ENCODE results near the gene TMED7.

TMED7 gene

GRCh38 chr5:115627295-115627865, 1.5 kb upstream of the TMED7 start:
- no peak for DNase-seq (ENCODE audit: low read depth in 2 of 2)

DNA sequence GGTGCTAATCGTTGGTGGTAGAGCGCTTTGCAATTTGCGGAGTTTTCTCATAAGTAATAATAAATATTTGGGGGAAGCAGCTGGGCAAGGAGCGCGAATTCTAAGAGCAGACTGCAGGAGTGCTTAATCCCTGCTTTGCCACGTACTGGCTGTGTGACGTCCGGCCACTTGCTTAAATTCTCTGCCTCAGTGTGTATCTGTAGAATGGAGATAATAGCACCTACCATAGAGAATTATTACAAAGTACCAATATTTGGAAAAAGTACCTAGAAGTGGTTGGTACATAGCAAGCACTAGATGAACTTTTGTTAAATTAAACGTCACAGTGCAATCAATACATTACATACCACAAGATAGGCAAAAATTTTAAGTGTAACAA, 598 bp upstream of the TMED7 start:
- DNase-seq (ENCODE audit: low read depth in 2 of 2) = no peak

DNA sequence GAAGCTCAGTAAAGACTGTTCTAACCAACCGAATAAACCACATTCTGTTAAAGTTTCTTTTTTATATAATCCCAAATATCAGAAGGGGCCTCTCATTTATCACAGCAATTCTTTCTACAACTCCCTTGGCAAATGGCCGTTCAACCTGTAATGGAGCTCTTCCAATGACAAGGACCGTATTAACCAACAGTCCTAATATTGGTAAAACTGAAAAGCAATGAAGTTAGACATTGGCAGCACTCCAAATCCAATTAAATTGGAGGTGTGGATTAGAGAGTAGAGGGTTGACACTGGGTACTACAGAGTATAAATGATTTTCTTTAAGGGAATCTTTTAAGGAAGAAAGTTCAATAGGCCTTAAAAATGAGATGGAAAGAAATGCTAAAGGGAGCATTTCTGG, 842 bp downstream of the TMED7 start:
- no peak for DNase-seq (ENCODE audit: low read depth in 2 of 2)

- no peak for DNase-seq (ENCODE audit: low read depth in 2 of 2)
Measured at GRCh38 chr5:115623658-115624057, 2.2 kb downstream of the TMED7 start.

DNA sequence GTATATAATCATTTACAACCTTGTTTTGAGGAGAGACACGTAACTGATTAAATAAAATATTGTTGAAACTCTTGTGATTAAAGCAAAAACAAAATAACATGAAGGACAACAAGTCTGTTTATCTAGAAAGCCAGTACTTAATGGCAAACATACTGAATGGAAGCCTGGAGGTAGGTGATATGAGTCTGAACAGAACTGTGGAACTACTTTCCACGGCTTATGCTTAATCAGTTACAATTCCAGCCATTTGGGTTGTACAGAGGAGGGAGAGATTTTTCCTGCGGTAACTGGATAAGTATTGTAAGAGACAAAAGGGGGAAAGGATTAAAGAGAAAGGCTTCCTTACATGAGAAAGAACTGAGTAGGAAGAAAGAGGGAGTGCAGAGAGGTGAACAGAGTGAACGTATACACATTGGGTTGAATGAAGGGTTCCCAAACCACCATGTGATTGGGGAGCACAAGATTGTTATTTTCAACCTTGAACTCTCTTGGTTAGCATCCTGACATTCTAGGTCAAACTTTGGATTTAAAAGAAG, 4.4 kb downstream of the TMED7 start:
- DNase-seq (ENCODE audit: low read depth in 2 of 2) = no peak

DNA sequence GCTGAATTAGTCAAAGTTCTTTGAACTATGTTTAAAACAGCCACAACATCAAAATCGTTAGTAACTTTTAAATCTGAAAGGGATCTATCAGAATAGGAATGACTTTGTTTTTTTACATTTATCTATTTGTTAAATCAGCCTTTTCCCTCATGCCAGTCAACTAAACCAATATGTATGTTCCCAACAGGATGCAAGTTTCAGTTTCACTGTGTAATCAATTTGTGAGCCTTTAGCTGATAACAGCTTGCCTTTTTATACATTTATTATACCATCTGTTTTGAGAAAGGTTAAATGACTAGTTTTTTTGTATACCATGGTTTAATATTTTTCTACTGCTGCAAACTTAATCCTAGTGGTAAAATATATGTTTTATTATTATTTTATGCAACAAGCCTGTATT, 8.9 kb downstream of the TMED7 start:
- no peak for DNase-seq (ENCODE audit: low read depth in 2 of 2)

GRCh38 chr5:115616472-115616871, 9.4 kb downstream of the TMED7 start:
- DNase-seq (ENCODE audit: low read depth in 2 of 2) = no peak

GRCh38 chr5:115611873-115612272, 14.0 kb downstream of the TMED7 start:
- DNase-seq (ENCODE audit: low read depth in 2 of 2) = no peak

DNA sequence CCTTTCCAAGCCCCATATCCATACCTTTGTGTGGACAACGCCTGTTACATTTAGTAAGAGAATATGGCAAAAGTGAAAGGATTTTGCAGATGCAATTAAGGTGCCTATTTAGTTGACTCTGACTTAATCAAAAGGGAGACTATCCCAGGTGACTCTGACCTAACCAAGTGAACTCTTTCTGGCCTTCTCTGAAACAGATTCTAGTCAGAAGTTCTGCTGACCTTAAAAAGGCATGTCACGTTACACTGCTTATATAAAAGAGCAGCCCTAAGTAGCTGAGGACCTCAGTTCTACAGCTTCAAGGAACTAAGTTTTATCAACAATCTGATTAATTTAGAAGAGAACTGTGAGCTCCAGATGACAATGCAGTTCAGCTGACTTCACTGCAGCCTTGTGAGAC, 17.9 kb downstream of the TMED7 start:
- no peak for DNase-seq (ENCODE audit: low read depth in 2 of 2)

- DNase-seq (ENCODE audit: low read depth in 2 of 2) = no peak
Measured at GRCh38 chr5:115605436-115605835, 20.4 kb downstream of the TMED7 start.

DNA sequence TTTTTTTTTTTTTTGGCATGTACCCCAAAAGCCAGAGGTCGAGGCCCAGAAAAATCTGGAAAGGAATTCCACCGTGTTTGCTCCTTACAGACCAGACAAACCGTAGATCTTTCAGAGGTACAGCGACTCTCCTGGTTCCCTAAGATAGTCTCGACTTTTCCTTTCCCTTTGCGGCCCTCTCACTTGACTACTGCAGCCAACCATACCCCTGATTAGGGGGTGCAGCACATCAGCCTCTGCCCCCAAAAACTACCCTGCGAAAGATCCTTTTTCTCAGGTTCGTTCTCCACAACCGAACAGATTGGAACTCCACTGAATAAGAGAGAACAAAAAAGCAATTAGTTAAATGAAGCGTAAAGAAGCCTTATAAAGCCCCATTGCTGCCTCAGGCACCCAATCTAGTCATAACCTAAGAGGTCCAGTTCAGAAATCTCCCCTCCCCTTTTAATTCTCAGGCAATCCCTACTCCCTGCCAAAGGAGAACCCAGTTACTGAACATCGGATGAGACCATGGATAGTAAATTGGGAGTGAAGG, 23.2 kb downstream of the TMED7 start:
- DNase-seq (ENCODE audit: low read depth in 2 of 2) = no peak

DNA sequence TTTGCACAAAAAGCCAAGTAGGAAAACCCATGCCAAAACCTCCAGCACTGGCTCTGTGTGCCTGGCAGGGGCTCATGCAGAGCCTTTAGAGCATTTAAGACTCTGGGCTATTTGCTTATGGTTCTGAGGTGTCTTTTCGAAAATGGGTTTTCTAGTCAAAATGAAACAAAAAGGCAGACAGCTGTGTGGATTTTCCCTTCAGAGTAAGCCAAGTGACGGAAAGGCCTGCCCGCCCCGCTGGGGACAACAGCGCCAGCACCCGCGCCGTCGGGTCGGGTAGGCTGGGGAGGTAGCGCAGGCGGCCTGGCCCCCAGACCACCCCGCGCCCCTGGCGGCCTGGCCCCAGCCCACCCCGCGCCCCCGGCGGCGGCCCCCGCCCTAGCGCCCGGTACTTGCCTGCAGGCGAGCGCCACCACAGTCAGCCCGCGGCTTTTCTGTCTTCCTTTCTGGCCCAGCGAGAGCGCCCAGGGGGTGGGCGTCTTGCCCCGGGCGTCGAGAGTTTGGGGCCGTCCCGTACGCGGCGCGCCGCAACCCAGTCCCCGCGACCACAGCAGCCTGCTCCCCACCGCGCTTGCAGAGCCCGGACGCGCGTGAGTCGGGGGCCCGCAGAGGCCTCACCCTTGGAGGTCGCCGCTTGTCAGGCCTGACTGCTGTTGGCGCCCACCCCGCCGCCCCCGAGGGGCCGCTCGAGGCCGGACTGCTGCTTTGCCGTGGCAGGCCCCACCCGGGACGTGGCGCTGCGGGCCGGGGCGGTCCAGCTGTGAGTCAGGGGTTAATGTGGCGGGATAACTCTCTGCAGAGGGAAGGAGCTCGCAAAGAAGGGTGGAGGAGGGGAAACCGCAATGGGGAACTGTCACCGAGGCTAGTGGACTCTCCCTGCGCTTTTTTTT, 23.9 kb downstream of the TMED7 start, which contains the start of gene TICAM2:
Gene TICAM2 (minus strand): TSS at position 779 of the 890 bp plus-strand sequence. CDS start 21,223 bp downstream, outside the sequence.
- DNase-seq (ENCODE audit: low read depth in 2 of 2) = peak; percentile 40 to 51

DNA sequence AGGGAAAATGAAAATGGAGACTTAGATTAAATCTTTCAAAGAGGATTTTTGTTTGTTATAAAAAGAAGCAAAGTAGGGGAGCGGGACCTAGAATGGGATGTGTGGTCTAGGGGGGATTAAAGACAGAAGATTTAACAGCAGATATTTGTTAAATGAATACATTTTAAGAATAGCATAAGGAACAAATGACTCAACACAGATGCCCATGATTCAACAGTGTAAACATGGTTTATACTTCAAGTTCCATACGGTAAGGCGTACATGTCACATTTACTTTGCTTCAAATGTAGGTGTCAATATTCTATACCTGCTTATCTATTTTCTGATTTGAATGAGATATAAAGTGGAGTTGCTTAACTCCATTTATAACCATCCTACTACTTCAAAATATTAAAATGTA, 25.1 kb downstream of the TMED7 start:
- DNase-seq (ENCODE audit: low read depth in 2 of 2) = no peak

GRCh38 chr5:115599924-115600323, 25.9 kb downstream of the TMED7 start:
- no peak for DNase-seq (ENCODE audit: low read depth in 2 of 2)

- no peak for DNase-seq (ENCODE audit: low read depth in 2 of 2)
Measured at GRCh38 chr5:115599502-115599901, 26.3 kb downstream of the TMED7 start.

DNA sequence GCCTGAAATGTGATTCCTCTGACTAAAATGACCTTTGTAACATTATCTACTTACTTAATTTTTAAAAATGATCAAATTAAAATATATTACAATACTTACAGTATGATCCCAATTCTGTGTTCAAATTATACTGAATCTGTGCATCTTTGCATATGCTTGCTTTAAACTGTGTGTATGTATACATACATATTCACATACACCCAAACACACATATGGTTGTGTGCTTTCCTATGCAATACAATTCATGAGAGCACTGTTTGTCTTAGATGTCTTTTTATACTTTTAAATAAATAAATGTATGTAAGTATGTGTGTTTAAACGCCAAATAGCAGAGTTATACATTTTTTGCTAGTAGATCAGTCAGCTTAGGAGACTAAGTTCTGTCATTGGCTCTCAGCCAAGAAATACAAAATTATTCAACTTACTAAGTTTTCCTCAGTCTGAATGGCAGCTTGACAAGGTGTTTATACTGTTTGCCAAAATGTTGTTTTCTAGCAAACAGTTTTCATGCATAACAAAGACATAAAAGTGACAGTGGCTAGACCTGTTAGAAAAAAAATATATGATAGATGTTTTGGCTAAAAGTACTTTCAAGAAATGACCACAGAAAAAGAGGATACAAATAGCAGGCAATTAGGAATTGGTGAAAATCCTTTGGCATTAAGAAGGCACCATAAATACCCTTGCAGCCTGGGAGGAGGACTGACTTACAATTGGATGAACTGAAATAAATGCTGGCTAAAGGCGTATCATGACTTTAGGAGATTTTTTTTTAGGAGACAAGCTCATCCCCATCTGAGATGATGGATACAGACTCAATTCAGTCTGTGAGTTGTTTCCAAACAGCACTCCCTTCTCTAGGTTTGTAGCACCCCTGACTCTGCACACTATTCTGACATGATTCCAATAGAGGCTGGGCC, 31.4 kb downstream of the TMED7 start:
- no peak for DNase-seq (ENCODE audit: low read depth in 2 of 2)

DNA sequence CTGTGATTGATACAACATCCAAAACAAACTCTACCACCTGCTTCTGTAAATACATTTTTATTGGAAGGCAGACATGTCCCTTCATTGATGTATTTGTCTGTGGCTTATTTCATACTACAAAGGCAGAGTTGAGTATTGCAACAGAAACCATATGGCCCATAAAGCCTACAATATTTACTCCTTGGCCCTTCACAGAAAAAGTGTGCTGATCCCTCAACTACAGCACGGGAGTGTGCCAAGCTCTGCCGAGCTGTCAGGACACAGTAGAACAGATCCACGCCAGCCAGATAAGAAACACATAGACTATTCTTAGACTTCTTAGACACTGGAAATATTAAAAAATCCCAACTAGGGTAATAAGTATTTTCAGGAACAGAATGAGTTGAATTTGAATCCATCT, 36.8 kb downstream of the TMED7 start:
- no peak for DNase-seq (ENCODE audit: low read depth in 2 of 2)

DNA sequence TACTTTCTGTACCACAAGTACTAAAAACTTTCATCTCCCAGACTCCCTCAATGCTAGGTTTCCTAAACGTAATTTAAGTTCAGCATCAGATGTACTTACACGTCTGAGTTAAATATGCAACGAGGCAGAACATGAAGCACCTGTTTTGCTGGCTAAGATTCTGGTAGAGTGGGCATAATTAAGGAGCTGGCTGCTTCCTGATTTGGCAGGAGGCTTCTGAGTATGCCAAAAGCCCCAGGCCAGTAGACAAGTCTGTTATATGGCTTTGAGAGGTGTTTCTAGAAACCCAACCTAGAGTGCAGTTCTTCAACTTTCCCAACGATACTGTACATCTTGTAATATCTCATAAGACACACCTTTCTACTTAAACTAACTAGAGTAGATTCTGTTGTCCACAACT, 37.2 kb downstream of the TMED7 start:
- DNase-seq (ENCODE audit: low read depth in 2 of 2) = no peak

DNA sequence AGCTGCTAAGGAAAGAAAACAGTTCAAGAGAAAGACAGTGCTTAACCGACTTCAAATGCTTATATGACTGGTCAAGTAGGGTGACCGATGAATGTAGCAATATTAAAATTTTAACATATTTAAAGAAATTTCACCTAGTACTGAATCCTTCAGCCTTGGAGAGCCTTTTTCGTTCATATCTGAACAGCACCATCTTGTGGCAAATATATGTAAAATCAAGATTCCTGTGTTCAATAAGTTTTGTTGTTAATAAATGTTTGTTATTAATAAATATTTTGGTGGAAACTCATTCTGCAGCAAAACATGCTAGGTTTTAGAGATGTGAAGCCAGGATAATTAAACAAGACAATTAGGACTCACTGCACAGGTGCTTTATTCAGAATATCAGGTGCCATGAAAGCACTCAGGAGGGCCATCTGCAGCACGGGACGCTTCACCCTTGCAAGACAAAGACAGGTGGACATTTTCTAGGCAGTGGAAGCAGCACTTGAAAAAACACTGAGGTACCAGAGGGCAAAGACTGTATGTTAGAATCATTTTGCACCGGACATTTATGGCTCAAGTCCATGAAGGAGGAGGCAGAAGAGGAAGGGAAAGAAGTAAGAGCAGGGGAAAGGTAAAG, 39.2 kb downstream of the TMED7 start:
- DNase-seq (ENCODE audit: low read depth in 2 of 2) = no peak

GRCh38 chr5:115585265-115585664, 40.6 kb downstream of the TMED7 start:
- DNase-seq (ENCODE audit: low read depth in 2 of 2) = no peak

DNA sequence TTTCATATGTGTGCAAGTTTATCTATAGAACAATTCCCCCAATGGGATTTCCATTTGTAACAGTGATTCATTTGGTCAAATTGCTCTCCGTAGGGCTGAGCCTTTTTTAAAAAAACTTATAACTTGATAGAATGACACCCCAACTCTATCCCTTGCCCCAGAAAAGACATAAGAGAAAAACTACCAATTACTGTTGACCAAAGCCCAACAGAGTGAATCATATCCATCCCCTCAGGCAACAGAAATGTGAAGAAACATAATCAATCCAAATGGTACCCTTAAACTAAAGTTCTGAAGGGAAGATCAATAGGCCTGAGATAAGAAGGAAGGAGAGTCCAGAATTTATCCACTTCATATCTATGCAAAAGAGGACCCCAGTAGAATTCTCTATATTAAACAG, 41.3 kb downstream of the TMED7 start:
- no peak for DNase-seq (ENCODE audit: low read depth in 2 of 2)

All from stimulated activated CD4-positive, alpha-beta T cell treated with anti-CD3 and anti-CD28 coated beads, Interleukin-15, amount 100 ng/mL, for 48 hours (primary cell).